Measurements from ENCODE around the gene PHC2. TPM values are rescaled to one million over a fixed set of nuclear protein-coding genes. Genes with fewer than 3 reads are reported as not detected.

The PHC2 gene
- total RNA-seq, 1 experiment from 2014 or later, result 176 TPM

GRCh38 chr1:33280091-33280661 lies 150.7 kb downstream of the PHC2 start:
- no peak for DNase-seq (ENCODE audit: low read depth, low spot score)
- POLR2A ChIA-PET, result no interaction called here
- peak; percentile 50; the same call in 1 of the 2 replicates for ATAC-seq

GRCh38 chr1:33277488-33278084 lies 153.3 kb downstream of the PHC2 start:
- ChIA-PET POLR2A (no interaction called here), RAD21 (ENCODE audit: low non-redundant PET in 1 of 2, low total read pairs in 2 of 2, uncharacterized antibody in 2 of 2, unreplicated experiment in 2 of 2) (no interaction called here), CTCF (interaction anchor here (1.0 kb wide), 1 partner anchor 18 kb away, joined by 5 read pairs; no protein-coding TSS in a partner anchor)
- Histone ChIP-seq H3K4me1 (ENCODE audit: control insufficient read depth in 1 of 2, insufficient read depth in 2 of 2, low read length in 2 of 2) (no peaks in the 10 kb centered on the region), H3K9me2 (ENCODE audit: insufficient read depth) (no peaks in the 10 kb centered on the region), H2AFZ (ENCODE audit: low read depth, low read length, poor library complexity, severe bottlenecking) (no peak overlapping the region), H3K27me3 (ENCODE audit: insufficient read depth, low read length) (no peaks in the 10 kb centered on the region), H3K9ac (ENCODE audit: low read length) (no peak overlapping the region), H3K4me3 (replicated peaks in 1 of 2; ENCODE audit: low read depth in 1 of 2, low read length in 2 of 2) (no peak overlapping the region), H3K4me2 (ENCODE audit: low read length) (no peak overlapping the region), H3K36me3 (ENCODE audit: control insufficient read depth in 1 of 2, insufficient read depth in 2 of 2, low read length in 2 of 2) (no peaks in the 10 kb centered on the region), H4K20me1 (ENCODE audit: insufficient read depth) (no peaks in the 10 kb centered on the region), H3K79me2 (ENCODE audit: insufficient read depth, low read length) (no peaks in the 10 kb centered on the region), H3K9me3 (ENCODE audit: control insufficient read depth in 1 of 2, insufficient read depth in 1 of 2, low read depth in 1 of 2, low read length in 2 of 2) (no peaks in the 10 kb centered on the region), H3K27ac (ENCODE audit: low read depth, low read length) (no peak overlapping the region)
- ATAC-seq (no peak), DNase-seq (ENCODE audit: low read depth, low spot score) (no peak)
- intact Hi-C loops (cut with micrococcal nuclease), result no loop called here
- TF ChIP-seq CBX3 (IDR thresholded peaks at IDR 0.05; ENCODE audit: low read depth), result no peak
- BruUV-seq (replicated peaks), result no TSS peak

More at GRCh38 chr1:33280091-33280661, 150.7 kb downstream of the PHC2 start:
- Histone ChIP-seq H3K36me3 (ENCODE audit: control insufficient read depth in 1 of 2, insufficient read depth in 2 of 2, low read length in 2 of 2) (no peaks in the 10 kb centered on the region), H3K27me3 (ENCODE audit: insufficient read depth, low read length) (no peaks in the 10 kb centered on the region), H3K4me1 (ENCODE audit: control insufficient read depth in 1 of 2, insufficient read depth in 2 of 2, low read length in 2 of 2) (no peaks in the 10 kb centered on the region), H2AFZ (ENCODE audit: low read depth, low read length, poor library complexity, severe bottlenecking) (no peak overlapping the region), H3K27ac (ENCODE audit: low read depth, low read length) (no peak overlapping the region), H3K4me3 (replicated peaks in 1 of 2; ENCODE audit: low read depth in 1 of 2, low read length in 2 of 2) (no peak overlapping the region), H3K9me3 (ENCODE audit: control insufficient read depth in 1 of 2, insufficient read depth in 1 of 2, low read depth in 1 of 2, low read length in 2 of 2) (no peaks in the 10 kb centered on the region), H3K9me2 (ENCODE audit: insufficient read depth) (no peaks in the 10 kb centered on the region), H3K9ac (ENCODE audit: low read length) (no peak overlapping the region), H4K20me1 (ENCODE audit: insufficient read depth) (no peaks in the 10 kb centered on the region), H3K4me2 (ENCODE audit: low read length) (no peak overlapping the region), H3K79me2 (ENCODE audit: insufficient read depth, low read length) (no peaks in the 10 kb centered on the region)
- ChIA-PET CTCF (interaction anchor here (0.7 kb wide), 1 partner anchor 15 kb away, joined by 3 read pairs; no protein-coding TSS in a partner anchor), RAD21 (ENCODE audit: low non-redundant PET in 1 of 2, low total read pairs in 2 of 2, uncharacterized antibody in 2 of 2, unreplicated experiment in 2 of 2) (no interaction called here)
- intact Hi-C loops (cut with micrococcal nuclease), result no loop called here
- no TSS peak for BruUV-seq (replicated peaks)
- TF ChIP-seq JUND (IDR thresholded peaks at IDR 0.05), result no peak
- no peak for TF ChIP-seq SP1 (IDR thresholded peaks at IDR 0.05; ENCODE audit: low read depth)
- no peak for TF ChIP-seq EGR1 (IDR thresholded peaks at IDR 0.05; ENCODE audit: low read depth)
- no peak for TF ChIP-seq YY1 (IDR thresholded peaks at IDR 0.05; ENCODE audit: extremely low read depth, insufficient replicate concordance, low read depth, low read length)
- TF ChIP-seq, protein P1, sequence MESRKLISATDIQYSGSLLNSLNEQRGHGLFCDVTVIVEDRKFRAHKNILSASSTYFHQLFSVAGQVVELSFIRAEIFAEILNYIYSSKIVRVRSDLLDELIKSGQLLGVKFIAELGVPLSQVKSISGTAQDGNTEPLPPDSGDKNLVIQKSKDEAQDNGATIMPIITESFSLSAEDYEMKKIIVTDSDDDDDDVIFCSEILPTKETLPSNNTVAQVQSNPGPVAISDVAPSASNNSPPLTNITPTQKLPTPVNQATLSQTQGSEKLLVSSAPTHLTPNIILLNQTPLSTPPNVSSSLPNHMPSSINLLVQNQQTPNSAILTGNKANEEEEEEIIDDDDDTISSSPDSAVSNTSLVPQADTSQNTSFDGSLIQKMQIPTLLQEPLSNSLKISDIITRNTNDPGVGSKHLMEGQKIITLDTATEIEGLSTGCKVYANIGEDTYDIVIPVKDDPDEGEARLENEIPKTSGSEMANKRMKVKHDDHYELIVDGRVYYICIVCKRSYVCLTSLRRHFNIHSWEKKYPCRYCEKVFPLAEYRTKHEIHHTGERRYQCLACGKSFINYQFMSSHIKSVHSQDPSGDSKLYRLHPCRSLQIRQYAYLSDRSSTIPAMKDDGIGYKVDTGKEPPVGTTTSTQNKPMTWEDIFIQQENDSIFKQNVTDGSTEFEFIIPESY (IDR thresholded peaks at IDR 0.05; ENCODE audit: extremely low read depth, insufficient replicate concordance, low read length), result no peak
- no peak for TF ChIP-seq SRF (IDR thresholded peaks at IDR 0.05; ENCODE audit: low read depth)
- TF ChIP-seq ELF1 (IDR thresholded peaks at IDR 0.05; ENCODE audit: borderline replicate concordance, low read depth), result no peak
- TF ChIP-seq EZH2phosphoT487 (IDR thresholded peaks at IDR 0.05; ENCODE audit: borderline replicate concordance), result no peak

All from HCT116 (cell line).